ENCODE measurements around the gene SHISA9. TPM values are rescaled to one million over a fixed set of nuclear protein-coding genes. Genes with fewer than 3 reads are reported as not detected.

Gene SHISA9
- total RNA-seq, 4 donors from 2014 or later = 2.0 to 6.3 (median 3.5) TPM

DNA sequence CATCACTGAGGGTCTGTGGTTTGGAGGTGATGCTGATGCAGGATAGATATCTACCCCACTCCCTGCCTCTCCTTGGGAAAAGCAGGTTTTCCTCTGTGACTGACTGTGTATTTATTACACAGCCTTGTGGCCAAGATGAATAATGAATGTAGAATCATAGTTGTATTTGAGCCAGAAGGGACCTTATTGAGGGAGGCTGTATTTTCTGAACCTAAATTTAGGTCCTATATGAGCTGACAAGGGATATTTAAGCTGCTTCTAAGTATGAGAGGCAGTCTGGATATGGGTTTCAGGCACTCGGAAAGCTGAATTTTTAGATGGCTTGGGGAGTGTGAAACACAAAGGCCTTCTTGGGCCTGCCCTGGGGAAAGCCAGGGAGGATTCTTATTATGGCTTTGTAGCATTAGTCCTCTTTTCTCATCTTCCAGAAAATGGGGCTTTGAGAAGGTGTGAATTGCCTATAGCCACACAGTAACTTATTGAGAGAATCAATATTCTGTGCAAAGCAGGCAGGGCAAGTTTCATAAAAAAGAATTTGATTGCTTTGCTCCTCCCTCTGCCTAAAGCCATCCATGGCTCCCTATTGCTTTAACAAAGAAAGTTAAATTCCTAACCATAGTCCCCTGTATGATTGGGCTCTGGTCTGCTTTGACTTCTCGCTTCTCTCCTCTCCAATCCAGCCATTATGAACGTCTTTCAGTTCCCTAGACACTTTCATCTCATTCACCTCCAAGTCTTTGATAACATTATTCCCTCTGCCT is 144.8 kb downstream of the SHISA9 start:
- TF ChIP-seq POLR2A (IDR thresholded peaks at IDR 0.05) (no peak), EP300 (IDR thresholded peaks at IDR 0.05) (no peak)
- TF ChIP-seq, protein P1, sequence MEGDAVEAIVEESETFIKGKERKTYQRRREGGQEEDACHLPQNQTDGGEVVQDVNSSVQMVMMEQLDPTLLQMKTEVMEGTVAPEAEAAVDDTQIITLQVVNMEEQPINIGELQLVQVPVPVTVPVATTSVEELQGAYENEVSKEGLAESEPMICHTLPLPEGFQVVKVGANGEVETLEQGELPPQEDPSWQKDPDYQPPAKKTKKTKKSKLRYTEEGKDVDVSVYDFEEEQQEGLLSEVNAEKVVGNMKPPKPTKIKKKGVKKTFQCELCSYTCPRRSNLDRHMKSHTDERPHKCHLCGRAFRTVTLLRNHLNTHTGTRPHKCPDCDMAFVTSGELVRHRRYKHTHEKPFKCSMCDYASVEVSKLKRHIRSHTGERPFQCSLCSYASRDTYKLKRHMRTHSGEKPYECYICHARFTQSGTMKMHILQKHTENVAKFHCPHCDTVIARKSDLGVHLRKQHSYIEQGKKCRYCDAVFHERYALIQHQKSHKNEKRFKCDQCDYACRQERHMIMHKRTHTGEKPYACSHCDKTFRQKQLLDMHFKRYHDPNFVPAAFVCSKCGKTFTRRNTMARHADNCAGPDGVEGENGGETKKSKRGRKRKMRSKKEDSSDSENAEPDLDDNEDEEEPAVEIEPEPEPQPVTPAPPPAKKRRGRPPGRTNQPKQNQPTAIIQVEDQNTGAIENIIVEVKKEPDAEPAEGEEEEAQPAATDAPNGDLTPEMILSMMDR (IDR thresholded peaks at IDR 0.05) = no peak
- no peak for DNase-seq (ENCODE audit: low spot score in 2 of 2)
- Histone ChIP-seq H3K4me3 (no peak overlapping the region), H3K27me3 (no peaks in the 10 kb centered on the region), H3K9me3 (peaks cover 0 to 22% (median 2%) of the 10 kb centered on the region in 4 donors), H3K36me3 (no peaks in the 10 kb centered on the region), H3K27ac (no peak overlapping the region), H3K4me1 (no peaks in the 10 kb centered on the region)
- 80 to 92% methylated on average over 3 of the region's 3 CpGs for WGBS, 2 donors

DNA sequence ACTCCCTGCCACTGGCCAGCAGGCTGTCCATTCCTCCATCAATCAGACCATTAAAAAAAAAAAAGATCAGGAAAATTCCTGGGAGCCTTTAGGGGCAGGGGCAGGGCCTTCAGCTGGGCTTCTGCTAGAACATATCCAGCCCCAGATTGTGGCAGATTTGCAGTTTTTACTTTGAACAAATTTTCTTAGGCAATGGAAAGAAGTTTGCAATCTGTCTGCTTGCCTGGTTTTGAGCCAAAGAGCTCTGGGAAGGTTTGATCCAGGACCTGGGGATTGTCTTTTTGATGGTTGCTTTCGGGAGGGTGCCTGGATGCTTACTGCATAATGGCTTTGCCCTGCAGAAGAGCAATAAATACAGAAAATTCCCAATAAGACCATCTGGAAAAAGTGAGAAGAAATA is 145.9 kb downstream of the SHISA9 start:
- H3K4me3 ChIP-seq = no peak overlapping the region
- H3K27me3 ChIP-seq = no peaks in the 10 kb centered on the region
- no peak for DNase-seq (ENCODE audit: low spot score in 2 of 2)
- peaks cover 0 to 22% (median 2%) of the 10 kb centered on the region in 4 donors for H3K9me3 ChIP-seq
- TF ChIP-seq, protein P1 (IDR thresholded peaks at IDR 0.05) = no peak
- TF ChIP-seq POLR2A (IDR thresholded peaks at IDR 0.05) (no peak), EP300 (IDR thresholded peaks at IDR 0.05) (no peak)
- H3K36me3 ChIP-seq = no peaks in the 10 kb centered on the region
- 62 to 79% methylated on average over 1 of the region's 1 CpG for WGBS, 2 donors
- no peak overlapping the region for H3K27ac ChIP-seq
- H3K4me1 ChIP-seq = no peaks in the 10 kb centered on the region

DNA sequence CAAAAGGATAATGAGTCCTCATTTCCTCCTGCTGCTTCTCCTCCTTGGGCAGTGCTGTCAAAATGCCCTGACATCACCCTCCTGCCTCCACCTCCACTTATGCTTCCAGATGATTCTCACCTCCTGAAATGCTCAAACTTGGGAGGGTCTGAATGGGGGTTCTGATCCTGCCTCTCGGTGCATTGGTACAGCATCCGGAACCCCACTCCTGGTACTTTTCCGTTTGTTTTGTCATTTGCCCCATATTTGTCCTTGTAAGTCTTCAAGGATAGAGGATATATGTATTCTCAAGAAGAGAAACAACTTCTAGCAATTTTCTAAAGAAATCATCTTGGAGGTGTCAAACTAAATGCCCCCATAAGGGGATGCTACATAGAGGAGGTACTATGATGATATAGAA is 148.3 kb downstream of the SHISA9 start:
- Histone ChIP-seq H3K4me1 (no peaks in the 10 kb centered on the region), H3K9me3 (peaks cover 0 to 14% (median 2%) of the 10 kb centered on the region in 4 donors), H3K27me3 (no peaks in the 10 kb centered on the region), H3K4me3 (no peak overlapping the region), H3K27ac (no peak overlapping the region), H3K36me3 (no peaks in the 10 kb centered on the region)
- no peak for DNase-seq (ENCODE audit: low spot score in 2 of 2)
- TF ChIP-seq POLR2A (IDR thresholded peaks at IDR 0.05) = no peak
- WGBS, 2 donors = 94 to 97% methylated on average over 3 of the region's 3 CpGs

DNA sequence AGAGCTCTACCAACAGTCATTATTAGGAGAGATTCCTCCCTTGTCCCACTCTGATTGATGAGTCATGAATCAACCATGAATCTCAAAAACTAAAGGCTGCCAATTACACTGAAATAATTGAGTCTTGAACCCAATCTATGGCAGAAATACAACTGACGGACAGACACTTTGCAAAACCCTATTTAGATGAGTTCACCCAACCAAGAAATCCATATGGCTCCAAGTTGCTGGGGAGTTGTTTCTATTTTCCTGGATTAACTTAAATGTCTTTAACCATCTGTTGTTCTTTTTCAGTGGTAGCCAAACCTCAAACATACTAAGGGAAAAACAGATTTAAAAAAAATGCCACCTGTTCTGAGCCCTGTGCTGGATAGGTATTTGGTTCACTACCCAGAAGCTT is 151.0 kb downstream of the SHISA9 start:
- H3K27ac ChIP-seq = no peak overlapping the region
- H3K36me3 ChIP-seq = no peaks in the 10 kb centered on the region
- no peak for DNase-seq (ENCODE audit: low spot score in 2 of 2)
- peaks cover 0 to 14% (median 2%) of the 10 kb centered on the region in 4 donors for H3K9me3 ChIP-seq
- no peaks in the 10 kb centered on the region for H3K27me3 ChIP-seq
- 62 to 64% methylated on average over 1 of the region's 1 CpG for WGBS, 2 donors
- TF ChIP-seq POLR2A (IDR thresholded peaks at IDR 0.05) = no peak
- TF ChIP-seq, protein P1 (IDR thresholded peaks at IDR 0.05) = no peak
- no peaks in the 10 kb centered on the region for H3K4me1 ChIP-seq
- H3K4me3 ChIP-seq = no peak overlapping the region

DNA sequence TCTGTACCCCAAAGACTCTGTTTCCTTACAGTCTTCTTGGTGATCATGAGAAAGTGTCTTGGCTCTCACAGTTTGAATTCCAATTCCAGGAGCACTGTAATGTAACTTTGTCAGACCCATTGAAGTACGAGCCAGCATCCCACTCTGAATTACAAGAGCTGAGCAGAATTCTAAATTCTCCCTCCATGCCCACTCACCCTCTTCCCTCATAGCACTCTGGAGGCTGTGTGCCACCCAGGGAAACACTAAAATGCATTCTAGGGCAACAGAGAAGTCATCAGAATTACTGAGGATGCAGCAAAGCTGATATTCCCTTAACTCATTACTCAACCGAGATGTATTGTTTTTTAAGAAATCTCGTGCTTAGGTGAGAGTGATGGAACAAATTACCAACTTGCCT is 154.1 kb downstream of the SHISA9 start:
- no peak overlapping the region for H3K4me3 ChIP-seq
- peaks cover 0 to under 1% (median 0%) of the 10 kb centered on the region in 4 donors for H3K9me3 ChIP-seq
- no peak for TF ChIP-seq EP300 (IDR thresholded peaks at IDR 0.05)
- TF ChIP-seq POLR2A (IDR thresholded peaks at IDR 0.05) = no peak
- TF ChIP-seq, protein P1 (IDR thresholded peaks at IDR 0.05) = no peak
- no peak overlapping the region for H3K27ac ChIP-seq
- no peak for DNase-seq (ENCODE audit: low spot score in 2 of 2)
- H3K36me3 ChIP-seq = no peaks in the 10 kb centered on the region
- 75 to 77% methylated on average over 3 of the region's 3 CpGs for WGBS, 2 donors
- no peaks in the 10 kb centered on the region for H3K4me1 ChIP-seq
- H3K27me3 ChIP-seq = no peaks in the 10 kb centered on the region
